22Rv1 (cell line): ENCODE results near the gene SH3RF3.

ENCODE experiments used
- H3K27ac ChIP-seq: fragments of 450-650 bp; 2 replicates; pipeline ENCODE4 v1.5.1; 2017
- ZFX ChIP-seq: fragments of 450-650 bp; IDR thresholded peaks from 2 replicates; pipeline ENCODE4 v1.6.1; 2017; ENCODE audit warnings: antibody characterized with exemption, borderline replicate concordance
- TF ChIP-seq, protein P1 (sequence below): fragments of 450-650 bp; IDR thresholded peaks from 2 replicates; pipeline ENCODE4 v1.5.1; 2017; ENCODE audit warnings: mild to moderate bottlenecking

SH3RF3 gene

DNA sequence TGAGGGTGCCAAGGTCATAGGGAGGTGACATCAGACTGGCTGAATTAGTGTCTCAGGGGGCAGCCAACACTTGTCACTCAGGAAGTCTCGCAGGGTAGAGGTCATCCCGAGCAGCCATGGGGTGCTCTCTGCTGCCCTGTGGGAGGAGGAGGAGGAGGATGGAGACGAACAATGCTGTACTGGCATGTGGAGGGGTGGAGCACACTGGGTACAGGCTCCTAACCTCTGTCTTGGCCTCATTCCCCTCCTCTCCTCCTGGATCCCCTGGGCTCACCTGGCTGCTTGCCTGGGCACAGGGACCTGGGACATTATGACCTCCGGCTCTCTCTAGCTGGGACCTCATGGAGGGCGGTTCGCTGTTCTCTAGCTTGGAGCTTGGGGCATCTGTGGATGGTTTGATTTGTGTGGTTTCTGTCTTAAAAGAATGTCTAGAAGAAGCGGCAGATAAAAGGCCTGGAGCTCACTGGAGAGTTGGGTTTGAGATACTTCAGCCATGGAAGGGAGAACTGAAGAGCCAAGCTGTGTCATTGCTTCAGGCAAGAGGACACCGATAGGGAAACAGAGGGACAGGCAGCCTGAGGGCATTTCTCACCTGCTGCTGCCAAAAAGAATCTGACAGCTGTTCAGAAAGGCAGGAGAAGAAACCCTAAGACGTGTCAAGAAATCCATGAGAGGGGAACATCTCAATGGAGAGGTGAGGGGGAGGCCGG lies 351.6 kb downstream of the SH3RF3 start:
- no peak overlapping the region for H3K27ac ChIP-seq
- TF ChIP-seq ZFX = no peak
- TF ChIP-seq, protein P1, sequence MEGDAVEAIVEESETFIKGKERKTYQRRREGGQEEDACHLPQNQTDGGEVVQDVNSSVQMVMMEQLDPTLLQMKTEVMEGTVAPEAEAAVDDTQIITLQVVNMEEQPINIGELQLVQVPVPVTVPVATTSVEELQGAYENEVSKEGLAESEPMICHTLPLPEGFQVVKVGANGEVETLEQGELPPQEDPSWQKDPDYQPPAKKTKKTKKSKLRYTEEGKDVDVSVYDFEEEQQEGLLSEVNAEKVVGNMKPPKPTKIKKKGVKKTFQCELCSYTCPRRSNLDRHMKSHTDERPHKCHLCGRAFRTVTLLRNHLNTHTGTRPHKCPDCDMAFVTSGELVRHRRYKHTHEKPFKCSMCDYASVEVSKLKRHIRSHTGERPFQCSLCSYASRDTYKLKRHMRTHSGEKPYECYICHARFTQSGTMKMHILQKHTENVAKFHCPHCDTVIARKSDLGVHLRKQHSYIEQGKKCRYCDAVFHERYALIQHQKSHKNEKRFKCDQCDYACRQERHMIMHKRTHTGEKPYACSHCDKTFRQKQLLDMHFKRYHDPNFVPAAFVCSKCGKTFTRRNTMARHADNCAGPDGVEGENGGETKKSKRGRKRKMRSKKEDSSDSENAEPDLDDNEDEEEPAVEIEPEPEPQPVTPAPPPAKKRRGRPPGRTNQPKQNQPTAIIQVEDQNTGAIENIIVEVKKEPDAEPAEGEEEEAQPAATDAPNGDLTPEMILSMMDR = no peak

DNA sequence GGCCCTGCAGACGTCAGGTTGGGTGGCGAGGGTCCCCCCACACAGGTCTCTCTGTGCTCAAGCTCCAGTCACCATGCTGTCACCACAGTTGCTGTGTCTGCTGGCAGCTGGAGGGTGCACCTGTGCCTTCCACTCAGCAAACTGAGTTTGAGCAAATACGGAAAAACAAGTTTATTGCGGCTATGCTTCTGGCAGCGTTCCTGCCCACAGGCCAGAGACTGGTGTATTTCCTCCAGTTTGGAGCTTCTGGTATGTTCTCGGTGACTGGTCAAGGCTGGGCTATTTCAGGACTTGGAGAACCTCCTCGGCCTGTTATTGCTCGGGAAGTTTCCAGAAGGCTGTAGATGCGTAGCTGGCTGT lies 352.2 kb downstream of the SH3RF3 start:
- no peak for TF ChIP-seq ZFX
- TF ChIP-seq, protein P1 = no peak
- H3K27ac ChIP-seq = no peak overlapping the region

DNA sequence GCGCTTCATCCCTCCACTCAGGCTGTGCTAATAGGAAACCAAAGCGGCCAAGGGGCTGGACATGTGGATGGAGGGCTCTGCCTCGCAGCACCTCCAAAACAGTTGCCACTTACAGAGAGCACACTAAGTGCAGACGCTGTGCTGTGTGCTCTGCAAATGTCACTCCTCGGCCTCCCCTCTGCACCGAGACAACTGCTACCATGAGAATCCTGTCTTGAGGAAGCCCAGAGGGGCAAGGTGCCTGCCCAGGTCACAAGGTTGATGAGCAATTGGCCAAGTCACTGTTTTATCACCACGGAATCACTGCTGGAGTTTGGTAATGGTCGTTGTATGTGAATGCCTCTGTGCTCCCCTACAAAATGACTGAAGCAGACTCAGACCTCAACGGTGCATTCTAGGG lies 352.6 kb downstream of the SH3RF3 start:
- no peak overlapping the region for H3K27ac ChIP-seq
- TF ChIP-seq, protein P1 = no peak
- no peak for TF ChIP-seq ZFX

DNA sequence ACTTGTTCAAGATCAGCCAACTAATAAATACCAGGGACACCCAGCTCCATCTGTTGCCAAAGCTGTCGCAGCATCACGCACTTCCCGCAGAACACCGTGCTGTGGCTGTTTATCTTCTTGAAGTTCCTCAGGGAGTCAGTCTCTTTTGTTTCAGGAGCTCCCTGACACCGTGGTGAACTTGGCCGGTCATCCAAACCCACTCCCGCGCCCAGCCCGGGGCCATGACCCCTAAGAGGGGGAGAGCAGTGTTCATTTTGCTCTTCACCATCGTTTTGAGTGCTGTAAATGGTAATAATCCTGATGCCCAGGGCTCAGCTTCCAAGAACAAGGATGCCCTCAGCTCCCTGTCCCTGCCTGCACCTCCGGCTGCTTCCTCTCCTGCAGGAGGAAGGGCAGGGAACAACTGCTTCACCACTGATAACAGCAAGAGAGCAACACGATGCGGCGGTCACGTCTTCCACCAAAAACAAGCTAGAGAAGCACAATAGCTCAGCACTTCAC lies 353.4 kb downstream of the SH3RF3 start:
- no peak for TF ChIP-seq ZFX
- TF ChIP-seq, protein P1 = no peak
- H3K27ac ChIP-seq = no peak overlapping the region

DNA sequence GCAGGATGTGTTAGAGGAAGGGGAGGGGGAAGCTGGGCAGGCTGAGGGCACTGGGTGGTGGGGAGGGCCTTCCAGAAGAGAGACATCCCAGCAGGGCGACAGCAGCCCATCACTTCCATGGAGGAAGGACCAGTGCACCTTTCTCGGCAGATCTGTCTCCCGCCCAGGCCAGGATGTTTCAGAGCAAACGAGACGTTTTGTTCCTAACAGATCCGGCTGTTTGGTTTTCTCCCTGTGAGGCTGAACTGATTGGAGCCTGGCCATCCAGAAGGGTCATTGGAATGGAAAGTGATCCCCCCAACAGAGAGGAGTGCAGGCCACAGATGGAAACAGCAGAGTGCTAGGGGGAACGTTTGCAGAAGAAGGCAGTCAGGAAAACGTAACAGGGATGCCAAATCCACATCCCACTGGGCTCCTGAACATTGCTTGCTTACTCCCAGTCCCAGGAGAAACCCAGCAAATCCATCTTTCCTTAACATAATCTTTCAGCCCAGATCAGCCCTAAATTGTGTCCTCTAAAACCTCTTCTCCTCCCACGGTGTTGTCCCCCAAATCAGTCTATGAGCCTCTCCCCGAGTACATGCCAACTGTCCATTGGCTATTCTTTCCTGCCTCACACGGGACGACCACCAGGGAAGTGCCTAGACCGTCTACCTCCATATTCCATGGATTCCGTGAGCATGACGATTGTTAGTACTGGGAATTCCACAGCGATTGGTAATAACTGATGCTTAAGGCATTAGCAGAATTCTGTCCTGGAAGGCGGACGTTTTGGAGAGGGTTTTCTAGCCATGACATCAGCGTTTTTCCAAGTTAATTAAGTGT lies 357.9 kb downstream of the SH3RF3 start:
- H3K27ac ChIP-seq = no peak overlapping the region
- TF ChIP-seq, protein P1 = no peak
- TF ChIP-seq ZFX = no peak

DNA sequence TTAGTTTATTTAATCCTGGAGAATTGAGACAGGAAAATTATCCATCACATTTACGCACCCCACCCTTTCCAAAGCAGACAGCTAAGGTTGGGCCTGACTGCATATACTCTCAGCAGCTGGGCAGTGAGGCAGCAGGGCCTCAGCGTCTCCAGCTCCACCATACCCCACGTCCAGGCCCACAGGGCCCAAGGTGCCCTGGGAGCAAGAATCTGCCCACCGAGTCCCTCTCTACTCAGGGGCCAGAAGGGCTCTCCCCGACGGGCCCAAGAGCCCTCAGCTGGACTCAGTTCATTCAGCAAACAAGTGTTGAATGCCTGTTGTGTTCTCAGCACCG lies 358.5 kb downstream of the SH3RF3 start:
- TF ChIP-seq, protein P1 = no peak
- TF ChIP-seq ZFX = no peak
- no peak overlapping the region for H3K27ac ChIP-seq
